ENCODE data around the gene TSPAN16.

- TF ChIP-seq POLR2A (IDR thresholded peaks at IDR 0.05) (no peak), POLR2AphosphoS5 (IDR thresholded peaks at IDR 0.05) (no peak)
Measured at GRCh38 chr19:11261431-11261970, 34.5 kb upstream of the TSPAN16 start.

Measured in breast epithelium (tissue), 3 donors.